Esophagus muscularis mucosa (tissue), 4 donors: ENCODE results near the gene CTNNA3.

Source experiments
- CTCF ChIP-seq, 3 experiments: fragments of 200-600 bp in 2 of 3; fragments of 450-650 bp in 1 of 3; sonication (generic) in 2 of 3; IDR thresholded peaks; one replicate each; pipeline ENCODE4 v1.5.1; 2017 to 2019; ENCODE audit warnings: antibody characterized with exemption in 3 of 3, mild to moderate bottlenecking in 2 of 3, moderate library complexity in 1 of 3
- EP300 ChIP-seq: sonication (generic); formaldehyde crosslinking; IDR thresholded peaks from one replicate; pipeline ENCODE4 v1.6.1; 2017; ENCODE audit warnings: antibody characterized with exemption
- POLR2A ChIP-seq: fragments of 450-650 bp; IDR thresholded peaks from one replicate; pipeline ENCODE4 v1.6.1; 2017; ENCODE audit warnings: antibody characterized with exemption, moderate library complexity, mild to moderate bottlenecking, low read depth

GRCh38 chr10:66931949-66932343, 764.0 kb downstream of the CTNNA3 start:
- TF ChIP-seq CTCF (IDR thresholded peaks at IDR 0.05), result no peak
- TF ChIP-seq POLR2A, result no peak
- TF ChIP-seq EP300, result no peak
